ENCODE results near the gene CCDC68. TPM values are rescaled to one million over a fixed set of nuclear protein-coding genes. Genes with fewer than 3 reads are reported as not detected.

CCDC68 gene
- total and polyA plus RNA-seq, 2 of the 13 experiments (the other 11 are each of a cell fraction or from before 2014, with no cell fraction given), result 4.6 to 13.3 TPM

DNA sequence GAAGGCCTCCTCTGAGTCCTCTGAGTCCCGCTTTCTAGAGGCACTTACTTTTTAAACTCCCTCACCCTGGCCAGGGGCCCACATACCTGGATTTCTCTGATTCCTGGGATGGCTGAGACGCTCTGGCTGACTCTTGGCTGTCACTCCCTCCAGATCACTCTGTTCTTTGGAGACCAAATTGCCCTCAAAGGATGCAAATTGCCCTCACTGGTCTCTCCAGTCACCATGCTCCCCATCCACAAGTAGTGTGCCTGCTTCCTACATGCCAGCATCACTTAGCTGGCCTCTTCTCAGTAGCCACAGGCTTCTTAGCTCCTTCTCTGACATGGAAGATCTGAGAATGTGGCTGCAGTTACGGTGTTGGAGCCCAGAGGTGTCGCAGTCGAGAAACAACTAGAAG, 41.3 kb upstream of the CCDC68 start:
- BruUV-seq (replicated peaks), result no TSS peak
- intact Hi-C loops (cut with micrococcal nuclease; ENCODE audit: unreplicated experiment), result no loop called here
- TF ChIP-seq SALL1 (CRISPR knock-in tag; IDR thresholded peaks at IDR 0.05) (no peak), ZNF10 (CRISPR knock-in tag; IDR thresholded peaks at IDR 0.05; ENCODE audit: borderline replicate concordance, low read depth) (no peak), ZNF709 (CRISPR knock-in tag; IDR thresholded peaks at IDR 0.05) (no peak), PTBP1 (IDR thresholded peaks at IDR 0.05; ENCODE audit: low read depth, low read length, poor library complexity, severe bottlenecking) (no peak), PRPF4 (IDR thresholded peaks at IDR 0.05; ENCODE audit: low read depth, low read length, poor library complexity, severe bottlenecking) (no peak), ZNF589 (CRISPR knock-in tag; conservative IDR thresholded peaks at IDR 0.05) (no peak), EHMT2 (IDR thresholded peaks at IDR 0.05; ENCODE audit: borderline replicate concordance, low read depth, low read length) (no peak), NR0B2 (CRISPR knock-in tag; IDR thresholded peaks at IDR 0.05) (no peak), NRL (CRISPR knock-in tag; IDR thresholded peaks at IDR 0.05; ENCODE audit: borderline replicate concordance) (no peak), FOXP4 (CRISPR knock-in tag; IDR thresholded peaks at IDR 0.05) (no peak), POLR2G (IDR thresholded peaks at IDR 0.05; ENCODE audit: low read depth, low read length) (no peak)
- TF ChIP-seq, protein P1, sequence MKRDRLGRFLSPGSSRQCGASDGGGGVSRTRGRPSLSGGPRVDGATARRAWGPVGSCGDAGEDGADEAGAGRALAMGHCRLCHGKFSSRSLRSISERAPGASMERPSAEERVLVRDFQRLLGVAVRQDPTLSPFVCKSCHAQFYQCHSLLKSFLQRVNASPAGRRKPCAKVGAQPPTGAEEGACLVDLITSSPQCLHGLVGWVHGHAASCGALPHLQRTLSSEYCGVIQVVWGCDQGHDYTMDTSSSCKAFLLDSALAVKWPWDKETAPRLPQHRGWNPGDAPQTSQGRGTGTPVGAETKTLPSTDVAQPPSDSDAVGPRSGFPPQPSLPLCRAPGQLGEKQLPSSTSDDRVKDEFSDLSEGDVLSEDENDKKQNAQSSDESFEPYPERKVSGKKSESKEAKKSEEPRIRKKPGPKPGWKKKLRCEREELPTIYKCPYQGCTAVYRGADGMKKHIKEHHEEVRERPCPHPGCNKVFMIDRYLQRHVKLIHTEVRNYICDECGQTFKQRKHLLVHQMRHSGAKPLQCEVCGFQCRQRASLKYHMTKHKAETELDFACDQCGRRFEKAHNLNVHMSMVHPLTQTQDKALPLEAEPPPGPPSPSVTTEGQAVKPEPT (CRISPR knock-in tag; IDR thresholded peaks at IDR 0.05; ENCODE audit: low read depth), result no peak
- TF ChIP-seq, protein P2, sequence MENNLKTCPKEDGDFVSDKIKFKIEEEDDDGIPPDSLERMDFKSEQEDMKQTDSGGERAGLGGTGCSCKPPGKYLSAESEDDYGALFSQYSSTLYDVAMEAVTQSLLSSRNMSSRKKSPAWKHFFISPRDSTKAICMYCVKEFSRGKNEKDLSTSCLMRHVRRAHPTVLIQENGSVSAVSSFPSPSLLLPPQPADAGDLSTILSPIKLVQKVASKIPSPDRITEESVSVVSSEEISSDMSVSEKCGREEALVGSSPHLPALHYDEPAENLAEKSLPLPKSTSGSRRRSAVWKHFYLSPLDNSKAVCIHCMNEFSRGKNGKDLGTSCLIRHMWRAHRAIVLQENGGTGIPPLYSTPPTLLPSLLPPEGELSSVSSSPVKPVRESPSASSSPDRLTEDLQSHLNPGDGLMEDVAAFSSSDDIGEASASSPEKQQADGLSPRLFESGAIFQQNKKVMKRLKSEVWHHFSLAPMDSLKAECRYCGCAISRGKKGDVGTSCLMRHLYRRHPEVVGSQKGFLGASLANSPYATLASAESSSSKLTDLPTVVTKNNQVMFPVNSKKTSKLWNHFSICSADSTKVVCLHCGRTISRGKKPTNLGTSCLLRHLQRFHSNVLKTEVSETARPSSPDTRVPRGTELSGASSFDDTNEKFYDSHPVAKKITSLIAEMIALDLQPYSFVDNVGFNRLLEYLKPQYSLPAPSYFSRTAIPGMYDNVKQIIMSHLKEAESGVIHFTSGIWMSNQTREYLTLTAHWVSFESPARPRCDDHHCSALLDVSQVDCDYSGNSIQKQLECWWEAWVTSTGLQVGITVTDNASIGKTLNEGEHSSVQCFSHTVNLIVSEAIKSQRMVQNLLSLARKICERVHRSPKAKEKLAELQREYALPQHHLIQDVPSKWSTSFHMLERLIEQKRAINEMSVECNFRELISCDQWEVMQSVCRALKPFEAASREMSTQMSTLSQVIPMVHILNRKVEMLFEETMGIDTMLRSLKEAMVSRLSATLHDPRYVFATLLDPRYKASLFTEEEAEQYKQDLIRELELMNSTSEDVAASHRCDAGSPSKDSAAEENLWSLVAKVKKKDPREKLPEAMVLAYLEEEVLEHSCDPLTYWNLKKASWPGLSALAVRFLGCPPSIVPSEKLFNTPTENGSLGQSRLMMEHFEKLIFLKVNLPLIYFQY (CRISPR knock-in tag; IDR thresholded peaks at IDR 0.05; ENCODE audit: borderline replicate concordance), result no peak
- TF ChIP-seq, protein P3, sequence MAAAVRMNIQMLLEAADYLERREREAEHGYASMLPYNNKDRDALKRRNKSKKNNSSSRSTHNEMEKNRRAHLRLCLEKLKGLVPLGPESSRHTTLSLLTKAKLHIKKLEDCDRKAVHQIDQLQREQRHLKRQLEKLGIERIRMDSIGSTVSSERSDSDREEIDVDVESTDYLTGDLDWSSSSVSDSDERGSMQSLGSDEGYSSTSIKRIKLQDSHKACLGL (CRISPR knock-in tag; IDR thresholded peaks at IDR 0.05), result no peak

More for the DNA sequence above, 41.3 kb upstream of the CCDC68 start:
- WGBS (ENCODE audit: low lambda C conversion rate), result 38% methylated on average over 5 of the region's 5 CpGs
- in situ Hi-C loops (cut with HindIII; ENCODE audit: extremely low pct_ligation_motif_present, low pct_unique_long_range_greater_than_20kb), result no loop called here
- Histone ChIP-seq H3K79me2 (ENCODE audit: insufficient read depth, low read length) (no peaks in the 10 kb centered on the region), H4K20me1 (ENCODE audit: insufficient read depth, low read length) (no peaks in the 10 kb centered on the region), H3K27ac (ENCODE audit: extremely low read length, insufficient read depth, low read length) (no peak overlapping the region), H3K4me3 (replicated peaks in 1 of 3; ENCODE audit: insufficient read depth in 1 of 3, low read depth in 2 of 3, low read length in 3 of 3) (no peak overlapping the region), H3K9me3 (ENCODE audit: low read length) (no peaks in the 10 kb centered on the region), H3K36me3 (replicated peaks in 1 of 2; ENCODE audit: control insufficient read depth in 1 of 2, insufficient read depth in 2 of 2, low read length in 2 of 2) (no peaks in the 10 kb centered on the region), H3K27me3 (ENCODE audit: control insufficient read depth in 1 of 2, insufficient read depth in 2 of 2, low read length in 2 of 2) (peaks cover 0 to 2% of the 10 kb centered on the region in 2 experiments; a peak in 1 of 5 replicates), H3K4me2 (ENCODE audit: low read depth, low read length) (no peak overlapping the region), H2AFZ (ENCODE audit: low read length) (no peak overlapping the region), H3K9ac (ENCODE audit: insufficient read depth, low read depth, low read length) (no peak overlapping the region), H3K4me1 (ENCODE audit: insufficient read depth, low read length) (no peaks in the 10 kb centered on the region)
- POLR2A ChIA-PET, result no interaction called here
- FAIRE-seq (no peak), DNase-seq (ENCODE audit: low spot score) (no peak), ATAC-seq (no peak)
- CTCF ChIA-PET (ENCODE audit: low intra/inter-chr PET ratio, low total read pairs), result no interaction called here

Measured in HepG2 (cell line).